NCI-H146 treated with DMSO at 0.1 percent for 48 hours (cell line): ENCODE measurements around the gene CDH15.
"Not testable (repeated sequence)": the region's sequence is repeated elsewhere in the genome, so short reads cannot be mapped to it uniquely, and the experiment has no call there.

ENCODE experiments used
- DNase-seq: peaks from one replicate; lab custom pipeline; 2025; ENCODE audit not compliant: unreplicated experiment; lab: John Stamatoyannopoulos, UW

The CDH15 gene

DNA sequence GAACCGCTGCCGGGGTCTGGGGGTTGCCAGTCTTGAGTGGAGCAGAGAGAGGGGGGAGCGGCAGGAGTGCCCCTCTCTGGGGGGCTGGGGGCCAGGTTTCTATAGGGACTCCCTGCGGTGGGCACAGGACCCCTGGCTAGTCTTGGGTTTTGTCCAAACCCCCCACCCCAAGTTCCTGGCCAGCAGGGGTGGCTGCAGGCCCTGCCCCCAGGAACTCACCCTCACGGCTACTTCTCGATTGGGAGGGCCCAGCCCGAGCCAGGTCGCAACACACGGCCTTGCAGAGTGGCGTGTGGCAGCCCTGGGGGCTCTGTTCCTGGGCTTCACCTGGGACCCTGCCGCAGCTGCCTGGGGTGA is 601 bp downstream of the CDH15 start:
- no peak for DNase-seq

DNA sequence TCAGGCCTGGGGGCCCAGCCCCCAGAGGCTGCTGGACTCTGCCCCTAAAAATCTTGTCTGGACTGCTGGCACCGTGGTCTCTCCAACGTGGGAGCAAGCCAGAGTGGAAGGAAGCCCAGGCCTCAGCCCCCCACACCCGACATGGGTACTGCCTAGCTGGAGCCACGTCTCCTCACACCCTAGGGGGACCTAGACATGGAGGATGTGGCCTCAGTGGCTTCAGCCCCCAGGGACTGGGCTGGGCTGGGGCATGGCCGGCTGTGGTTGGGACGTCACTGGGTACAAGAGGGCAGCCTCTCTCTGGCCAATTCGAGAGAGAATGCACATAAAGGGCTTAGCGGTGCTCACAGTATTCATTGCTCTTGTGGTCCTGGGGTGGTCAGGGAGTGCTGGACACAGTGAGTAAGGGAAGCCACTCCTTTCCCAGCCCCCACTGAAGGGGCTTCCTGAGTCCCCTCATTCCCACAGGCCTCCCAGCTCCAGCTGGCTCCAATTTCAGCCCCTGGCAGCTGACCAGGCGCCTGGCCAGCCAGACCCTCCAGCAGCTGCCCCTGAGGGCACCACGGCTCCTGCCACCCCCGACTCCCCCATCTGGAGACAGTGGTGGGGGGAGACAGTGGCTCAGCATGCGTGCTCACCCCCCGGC is 1.1 kb downstream of the CDH15 start:
- DNase-seq, result no peak

DNA sequence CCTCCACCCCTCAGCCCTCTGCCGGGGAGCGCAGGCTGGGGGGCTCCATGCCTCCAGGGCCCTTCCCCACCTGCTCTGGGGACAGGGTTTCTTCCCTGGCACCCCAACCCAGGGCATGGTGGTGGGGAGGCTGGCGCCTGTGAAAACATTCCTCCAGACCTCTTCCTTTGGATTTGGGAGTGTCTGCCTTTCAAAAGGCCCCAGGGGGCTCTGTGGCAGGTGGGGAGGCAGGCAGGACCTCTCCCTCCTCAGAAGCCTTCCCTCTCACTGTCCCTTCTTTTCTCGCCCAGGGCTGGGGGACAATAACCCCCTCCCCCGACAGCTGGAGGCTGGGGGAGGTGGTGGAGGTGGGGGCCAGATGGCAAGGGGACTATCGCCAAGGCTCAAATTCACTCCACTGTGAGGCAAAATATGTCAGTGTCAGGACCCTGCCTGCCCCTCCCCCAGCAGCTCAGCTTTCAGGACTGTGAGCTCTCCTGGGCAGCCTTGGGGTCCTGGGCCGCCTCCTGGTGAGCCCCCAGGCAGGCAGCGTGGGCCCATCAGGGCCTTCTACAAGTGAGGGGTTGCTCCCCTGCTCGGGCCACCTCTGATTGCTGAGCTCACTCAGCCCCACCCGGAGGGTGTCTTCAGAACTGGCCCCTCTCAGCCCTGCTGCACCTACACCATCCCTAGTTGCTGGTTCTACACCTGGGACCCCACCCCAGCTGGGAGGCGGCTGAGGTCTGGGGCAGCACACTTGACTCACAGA is 1.8 kb downstream of the CDH15 start:
- DNase-seq, result no peak

DNA sequence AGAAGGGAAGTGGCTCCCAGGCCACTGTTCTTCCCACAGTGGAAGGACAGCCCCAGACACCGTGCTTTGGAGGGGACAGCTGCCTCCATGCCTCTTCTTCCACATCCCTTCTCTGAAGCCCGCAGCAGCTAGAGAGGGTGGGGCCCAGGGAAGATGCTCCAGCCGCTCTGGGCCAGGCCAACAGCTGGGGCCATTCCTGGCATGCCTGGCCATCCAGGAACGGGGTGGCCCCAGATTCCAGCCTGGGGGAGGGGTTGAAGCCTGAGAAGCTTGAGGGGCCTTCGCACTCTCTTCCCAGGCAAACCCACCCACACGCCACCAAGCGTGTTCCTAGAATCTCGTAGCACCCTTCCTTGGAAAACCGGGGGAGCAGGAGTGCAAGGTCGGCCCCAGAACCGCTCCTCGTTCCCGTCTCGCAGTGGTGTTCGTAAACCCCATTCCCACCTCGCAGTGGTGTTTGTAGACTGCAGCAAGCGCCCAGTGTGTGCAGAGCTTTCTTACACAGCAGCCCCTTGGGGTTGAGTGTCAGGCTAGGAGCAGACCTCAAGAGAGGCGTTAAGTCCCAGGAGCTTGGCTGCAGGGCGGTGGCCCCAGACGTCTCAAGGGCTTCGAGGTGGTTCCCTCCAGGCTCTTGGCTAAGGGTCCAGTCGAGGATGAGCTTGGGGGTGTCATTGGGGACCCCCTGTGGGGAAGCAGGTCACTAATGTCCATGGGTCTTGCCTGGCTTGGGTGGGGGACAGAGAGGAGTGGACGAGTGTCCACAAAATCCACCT is 2.7 kb downstream of the CDH15 start:
- no peak for DNase-seq

DNA sequence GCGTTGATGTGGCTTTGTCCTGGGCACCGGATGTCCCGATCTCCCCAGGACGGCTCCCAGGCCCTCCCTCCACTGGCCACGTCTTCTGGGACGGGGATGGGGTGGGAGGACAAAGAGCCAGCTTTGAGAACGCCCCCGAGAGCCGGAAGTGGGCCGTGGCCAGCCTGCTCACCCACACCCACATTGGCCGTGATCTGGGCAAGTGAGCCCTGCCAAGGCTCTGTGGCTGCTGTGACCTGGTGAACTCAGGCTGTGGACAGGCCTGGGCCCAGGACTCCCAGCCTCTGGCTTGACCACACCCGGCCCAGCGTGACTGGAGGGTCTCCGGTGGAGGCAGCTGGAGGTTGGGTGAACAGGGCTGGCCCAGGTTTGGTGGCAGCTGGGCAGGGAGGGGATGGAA is 3.3 kb downstream of the CDH15 start:
- DNase-seq, result no peak

DNA sequence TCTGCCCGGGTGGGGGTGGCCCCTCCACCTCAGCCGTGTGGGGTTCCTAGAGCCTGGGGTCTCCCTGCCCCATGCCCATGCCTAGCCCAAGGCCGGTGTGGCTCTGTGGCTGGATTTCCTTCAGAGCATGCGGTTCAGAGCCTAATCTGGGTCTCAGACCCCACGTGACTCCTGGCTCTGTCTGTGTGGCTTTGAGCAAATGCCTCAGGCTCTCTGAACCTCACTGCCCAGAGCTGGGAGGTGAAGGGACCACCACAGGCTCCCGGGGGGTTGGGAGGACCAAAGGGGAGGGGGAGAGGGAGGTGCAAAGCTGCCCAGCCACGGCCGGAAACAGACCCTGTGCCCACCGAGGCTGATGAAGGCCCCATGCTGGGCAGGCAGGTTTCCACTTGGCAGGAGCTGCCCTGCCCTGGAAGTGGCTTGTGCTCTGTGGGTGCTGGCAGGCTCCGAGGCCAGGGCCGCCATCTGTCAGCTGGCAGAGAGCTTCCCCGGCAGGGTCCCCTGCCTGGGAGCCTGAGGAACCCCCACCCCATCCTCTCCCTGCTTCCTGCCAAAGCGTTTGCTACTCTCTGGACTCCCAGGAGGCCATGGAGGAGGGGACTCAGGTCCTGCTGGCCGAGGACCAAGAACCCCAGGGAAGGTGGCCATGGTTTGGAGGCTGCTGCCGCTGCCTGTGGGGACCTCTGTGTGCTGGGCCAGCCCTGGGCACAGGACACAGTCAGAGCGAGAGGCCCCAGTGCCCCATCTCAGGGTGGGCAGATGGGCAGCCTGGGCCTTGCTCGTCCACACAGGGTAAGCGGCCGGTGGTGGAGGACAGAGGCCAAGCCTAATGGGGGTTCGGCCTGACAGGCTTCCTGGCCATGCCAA is 4.0 kb downstream of the CDH15 start:
- DNase-seq, result no peak

DNA sequence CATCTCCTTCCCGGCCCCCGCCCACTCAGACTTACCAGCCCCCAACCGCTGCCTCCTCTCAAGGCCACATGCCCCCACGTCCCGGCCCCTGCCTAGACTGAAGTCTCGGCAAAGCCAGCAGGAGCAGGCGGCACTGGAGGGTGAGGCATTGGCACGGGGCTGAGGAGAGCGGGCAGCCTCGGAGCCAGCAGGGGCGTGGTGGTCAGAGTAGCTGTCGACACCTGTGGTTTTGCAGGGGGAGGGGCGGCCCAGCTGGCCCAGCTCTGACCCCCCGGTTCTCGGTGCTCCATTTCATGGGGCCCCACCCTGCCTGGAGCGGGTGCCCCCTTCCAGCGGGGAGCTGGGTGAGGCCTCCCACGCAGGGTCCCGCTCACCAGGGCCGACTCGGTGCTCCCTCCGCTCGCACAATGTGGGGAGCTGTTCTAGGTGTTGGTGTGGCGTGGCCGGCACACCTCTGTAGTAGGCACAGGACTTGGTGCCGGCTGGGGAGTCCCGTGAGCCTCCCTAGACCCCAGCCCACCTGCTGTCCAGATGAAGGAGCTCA is 4.7 kb downstream of the CDH15 start:
- no peak for DNase-seq

DNA sequence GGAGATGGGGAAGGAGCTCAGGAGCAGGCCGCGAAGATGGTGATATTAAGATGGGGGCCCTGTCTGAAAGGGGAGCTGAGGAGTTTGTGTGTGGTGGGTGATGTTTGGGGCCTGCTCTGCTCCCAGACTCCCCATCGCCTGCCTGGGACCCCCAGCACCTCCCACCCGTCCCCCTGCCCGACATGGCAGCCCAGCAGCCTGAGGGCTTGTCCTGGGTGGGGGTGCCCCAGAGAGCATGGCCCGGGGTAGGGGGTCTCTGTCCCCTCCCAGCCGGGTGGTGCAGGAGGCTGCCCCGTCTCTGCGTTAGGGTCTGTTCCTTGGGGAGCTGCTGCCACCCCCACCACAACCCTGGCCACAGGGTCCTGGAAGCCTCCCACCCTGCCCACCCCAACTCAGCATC is 5.2 kb downstream of the CDH15 start:
- no peak for DNase-seq

DNA sequence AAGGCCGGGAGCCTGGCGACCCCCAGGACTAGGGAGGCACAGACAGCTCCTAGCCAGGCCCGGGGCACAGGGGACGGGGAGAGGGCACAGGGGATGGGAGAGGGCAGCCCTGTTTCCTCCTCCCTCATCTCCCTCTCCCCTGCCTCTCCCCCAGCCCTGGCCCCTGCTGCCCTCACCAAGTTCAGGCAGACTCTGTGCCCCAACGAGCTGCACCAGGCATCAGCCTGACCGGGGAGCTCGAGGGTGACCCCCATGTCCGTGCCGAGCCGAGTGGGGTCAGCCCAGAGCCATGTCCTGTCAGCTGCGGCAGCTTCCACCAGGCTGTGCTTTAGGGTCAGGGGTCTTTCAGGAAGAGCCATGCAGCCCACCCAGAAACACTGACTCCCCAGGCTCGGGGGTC is 6.0 kb downstream of the CDH15 start:
- DNase-seq, result no peak

DNA sequence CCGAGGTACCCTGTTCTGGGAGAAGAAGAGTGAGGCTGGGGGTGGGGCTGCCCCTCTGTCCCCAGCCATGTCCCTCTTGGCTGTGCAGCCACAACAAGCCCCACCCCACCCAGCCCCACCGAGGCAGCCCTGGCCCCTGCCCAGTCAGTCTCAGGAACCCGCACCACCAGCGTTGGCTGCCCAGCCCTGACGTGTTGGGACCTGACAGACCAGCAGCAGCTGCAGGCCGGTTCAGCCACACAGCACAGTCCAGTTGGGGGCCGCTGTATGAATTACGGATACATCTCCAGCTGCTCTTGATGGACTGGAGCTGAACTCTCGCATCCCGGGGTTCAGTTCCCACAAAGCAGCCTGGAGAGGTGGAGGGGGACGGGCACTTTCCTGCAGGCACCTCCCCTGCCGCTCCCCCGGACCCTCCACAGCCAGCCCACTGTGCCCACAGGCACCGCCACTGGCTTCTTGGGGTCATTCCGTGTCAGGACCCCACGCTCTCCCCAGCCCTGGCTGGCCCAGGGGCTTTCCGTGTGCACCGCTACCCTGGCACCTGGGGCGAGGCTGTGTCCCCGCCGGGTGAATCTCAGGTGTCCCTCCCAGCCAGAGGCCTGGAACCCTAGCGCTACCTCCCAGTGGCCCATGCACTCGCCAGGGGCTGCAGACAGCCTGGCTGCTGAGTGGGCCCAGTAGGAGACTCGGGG is 7.1 kb downstream of the CDH15 start:
- no peak for DNase-seq

DNA sequence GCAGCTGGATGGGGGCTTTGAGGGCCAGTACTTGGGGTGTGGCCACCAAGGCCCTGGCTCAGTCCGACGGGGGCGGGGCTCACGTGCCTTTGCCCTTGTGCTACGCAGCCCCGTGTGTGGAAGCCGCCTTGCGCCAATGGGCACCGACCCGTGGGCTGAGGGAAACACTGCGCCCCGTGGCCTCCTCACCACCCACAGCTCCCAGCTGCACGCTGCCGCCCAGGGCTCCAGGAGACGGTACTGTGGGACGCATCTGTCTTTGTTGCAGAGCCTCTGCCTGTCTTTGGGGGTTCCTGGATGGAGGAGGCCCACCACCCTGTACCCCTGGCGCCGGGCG is 7.6 kb downstream of the CDH15 start:
- no peak for DNase-seq

DNA sequence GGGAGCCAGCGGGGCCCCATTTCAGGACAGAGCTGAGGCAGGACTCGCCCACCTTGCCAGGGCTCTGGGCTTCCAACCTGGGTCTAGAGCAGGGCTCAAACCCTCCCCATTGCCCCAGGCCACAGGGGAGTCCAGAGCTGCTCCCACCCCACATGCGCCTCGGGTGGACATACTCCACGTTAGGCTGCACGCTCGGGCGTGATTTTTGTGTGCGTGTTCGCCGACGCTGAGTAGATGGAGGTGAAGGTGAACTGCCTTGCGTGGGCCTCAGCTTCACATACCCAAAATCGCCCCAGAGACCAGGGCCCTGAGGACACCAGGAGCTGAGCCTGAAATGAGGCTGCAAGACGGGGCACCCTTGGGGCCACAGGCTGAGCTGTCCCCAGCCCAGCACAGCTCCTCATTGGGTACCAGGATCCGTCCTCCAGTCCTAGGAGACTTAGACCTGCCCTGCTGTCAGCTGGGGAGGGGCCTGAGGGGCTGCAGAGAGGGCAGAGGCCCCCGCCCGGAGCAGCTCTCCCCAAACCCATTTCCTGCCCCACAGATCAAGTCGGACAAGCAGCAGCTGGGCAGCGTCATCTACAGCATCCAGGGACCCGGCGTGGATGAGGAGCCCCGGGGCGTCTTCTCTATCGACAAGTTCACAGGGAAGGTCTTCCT is 8.2 kb downstream of the CDH15 start:
- no peak for DNase-seq

DNA sequence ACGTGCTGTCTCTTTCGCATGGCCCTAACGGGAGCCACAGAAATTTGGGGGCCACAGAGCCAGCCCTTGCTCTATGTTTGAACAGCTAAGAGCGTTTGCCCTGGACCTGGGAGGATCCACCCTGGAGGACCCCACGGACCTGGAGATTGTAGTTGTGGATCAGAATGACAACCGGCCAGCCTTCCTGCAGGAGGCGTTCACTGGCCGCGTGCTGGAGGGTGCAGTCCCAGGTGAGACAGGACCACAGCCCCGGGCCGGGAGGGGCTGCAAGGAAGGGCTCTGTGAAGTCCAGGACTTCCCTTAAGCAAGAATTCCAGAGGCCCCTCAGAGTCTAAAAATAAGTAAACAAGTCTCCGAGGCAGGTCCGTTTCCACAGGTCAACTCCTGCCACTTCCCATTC is 11.9 kb downstream of the CDH15 start:
- no peak for DNase-seq

DNA sequence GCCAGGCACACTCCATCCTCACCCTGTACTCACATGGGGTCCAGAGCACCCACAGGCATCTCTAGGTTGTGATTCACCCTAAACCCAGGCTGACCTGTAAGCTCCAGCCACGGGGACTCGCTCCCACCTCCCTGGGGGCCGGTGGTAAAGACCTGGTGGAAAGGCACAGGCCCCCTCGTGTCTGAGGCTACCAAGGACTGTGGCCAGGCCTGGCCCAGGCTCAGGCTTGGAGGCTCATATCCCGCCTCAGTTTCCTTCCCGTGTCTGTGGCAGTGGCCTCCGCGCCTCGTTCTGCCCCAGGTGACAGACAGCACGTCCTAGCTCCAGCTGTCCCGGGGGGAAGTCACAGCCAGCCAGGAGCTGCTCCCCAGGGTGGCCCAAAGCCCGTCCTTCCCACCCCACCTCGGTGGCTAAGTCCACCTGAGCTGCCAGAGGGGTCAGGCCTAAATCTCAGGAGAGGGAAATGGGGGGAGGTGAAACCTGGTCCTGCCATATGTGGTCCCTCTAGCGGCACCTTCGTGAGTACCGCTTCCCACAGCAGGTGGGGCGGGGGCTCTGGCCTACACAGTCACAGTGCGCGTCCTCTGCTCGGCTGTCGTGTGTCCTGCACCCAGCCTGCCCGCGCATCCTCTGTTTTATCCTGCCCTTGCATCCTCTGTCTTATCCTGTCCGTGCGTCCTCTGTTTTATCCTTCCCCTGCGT is 12.6 kb downstream of the CDH15 start:
- DNase-seq, result no peak

DNA sequence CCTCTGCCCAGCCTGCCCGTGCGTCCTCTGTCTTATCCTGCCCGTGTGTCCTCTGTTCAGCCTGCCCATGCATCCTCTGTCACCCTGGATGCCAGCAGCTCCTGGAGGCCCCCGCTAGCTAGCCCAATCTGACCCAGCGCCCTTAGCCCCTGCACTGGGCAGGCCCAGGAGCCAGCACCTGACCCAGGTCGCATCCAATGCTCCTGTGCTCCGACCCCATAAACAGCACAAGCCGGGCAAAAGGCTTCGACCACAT is 13.1 kb downstream of the CDH15 start:
- no peak for DNase-seq

DNA sequence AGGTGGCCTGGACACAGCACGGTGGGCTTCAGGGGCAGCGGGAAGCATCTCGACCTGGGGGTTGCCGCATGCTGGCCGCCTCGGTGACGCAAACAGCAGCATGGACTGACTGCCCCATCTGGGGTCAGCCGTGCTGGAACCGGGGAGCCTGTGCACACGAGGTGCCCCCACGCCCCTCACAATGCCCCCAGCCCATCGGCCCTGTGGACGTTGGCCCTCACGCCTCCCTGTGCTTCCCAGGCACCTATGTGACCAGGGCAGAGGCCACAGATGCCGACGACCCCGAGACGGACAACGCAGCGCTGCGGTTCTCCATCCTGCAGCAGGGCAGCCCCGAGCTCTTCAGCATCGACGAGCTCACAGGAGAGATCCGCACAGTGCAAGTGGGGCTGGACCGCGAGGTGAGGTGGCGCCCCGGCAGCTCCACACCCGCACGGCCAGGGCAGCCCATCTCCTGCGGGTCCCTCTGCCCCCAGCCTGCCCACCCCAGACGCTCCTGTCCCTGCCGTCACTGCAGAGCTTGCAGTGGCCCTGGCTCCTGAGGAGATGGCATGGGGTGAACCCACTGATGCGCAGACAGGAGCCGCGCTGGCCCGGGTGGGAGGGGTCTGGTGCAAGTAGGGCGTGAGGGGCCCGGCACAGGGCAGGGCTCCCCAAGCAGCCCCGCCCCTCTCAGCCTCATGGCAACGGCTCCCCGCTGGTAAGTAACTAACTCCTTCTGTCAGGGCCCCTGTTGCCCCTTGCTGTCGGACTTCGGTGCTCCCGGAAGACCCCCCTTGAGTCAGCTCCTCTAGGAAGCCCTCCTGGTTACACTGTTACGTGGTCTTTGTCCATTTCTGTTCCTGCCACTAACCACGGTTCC is 13.6 kb downstream of the CDH15 start:
- DNase-seq, result no peak

DNA sequence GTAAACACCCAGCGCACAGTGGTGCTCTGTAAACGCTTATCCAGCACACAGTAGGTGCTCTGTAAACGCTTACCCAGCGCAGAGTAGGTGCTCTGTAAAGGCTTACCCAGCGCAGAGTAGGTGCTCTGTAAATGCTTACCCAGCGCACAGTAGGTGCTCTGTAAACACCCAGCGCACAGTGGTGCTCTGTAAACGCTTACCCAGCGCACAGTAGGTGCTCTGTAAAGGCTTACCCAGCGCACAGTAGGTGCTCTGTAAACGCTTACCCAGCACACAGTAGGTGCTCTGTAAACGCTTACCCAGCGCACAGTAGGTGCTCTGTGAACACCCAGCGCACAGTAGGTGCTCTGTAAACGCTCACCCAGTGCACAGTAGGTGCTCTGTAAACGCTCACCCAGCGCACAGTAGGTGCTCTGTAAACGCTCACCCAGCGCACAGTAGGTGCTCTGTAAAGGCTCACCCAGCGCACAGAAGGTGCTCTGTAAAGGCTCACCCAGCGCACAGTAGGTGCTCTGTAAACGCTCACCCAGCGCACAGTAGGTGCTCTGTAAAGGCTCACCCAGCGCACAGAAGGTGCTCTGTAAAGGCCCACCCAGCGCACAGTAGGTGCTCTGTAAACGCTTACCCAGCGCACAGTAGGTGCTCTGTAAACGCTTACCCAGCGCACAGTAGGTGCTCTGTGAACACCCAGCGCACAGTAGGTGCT is 14.5 kb downstream of the CDH15 start:
- DNase-seq, result not testable (repeated sequence)

DNA sequence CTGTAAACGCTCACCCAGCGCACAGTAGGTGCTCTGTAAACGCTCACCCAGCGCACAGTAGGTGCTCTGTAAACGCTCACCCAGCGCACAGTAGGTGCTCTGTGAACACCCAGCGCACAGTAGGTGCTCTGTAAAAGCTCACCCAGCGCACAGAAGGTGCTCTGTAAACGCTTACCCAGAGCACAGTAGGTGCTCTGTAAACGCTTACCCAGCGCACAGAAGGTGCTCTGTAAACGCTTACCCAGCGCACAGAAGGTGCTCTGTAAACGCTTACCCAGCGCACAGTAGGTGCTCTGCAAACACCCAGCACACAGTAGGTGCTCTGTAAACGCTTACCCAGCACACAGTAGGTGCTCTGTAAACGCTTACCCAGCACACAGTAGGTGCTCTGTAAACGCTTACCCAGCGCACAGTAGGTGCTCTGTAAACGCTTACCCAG is 15.1 kb downstream of the CDH15 start:
- not testable (repeated sequence) for DNase-seq
